Fibroblast of the aortic adventitia (primary cell): ENCODE data around the gene ADCY10. TPM values are rescaled to one million over a fixed set of nuclear protein-coding genes. Genes with fewer than 3 reads are reported as not detected.
"Not testable (repeated sequence)": the region's sequence is repeated elsewhere in the genome, so short reads cannot be mapped to it uniquely, and the experiment has no call there.

Experiments
- DNase-seq: peaks from one replicate; pipeline ENCODE4 v3.0.0-alpha.2; 2010; ENCODE audit warnings: low read depth
- H3K4me3 ChIP-seq: 2 replicates; pipeline ENCODE4 v1.5.1; 2011; ENCODE audit warnings: low read depth, mild to moderate bottlenecking, control low read depth, low read length, moderate library complexity
- total RNA-seq: library from RNA; depleted of rRNA; stranded (reverse); fragments of >200 nt; gene quantifications from 2 replicates; pipeline ENCODE4 v1.2.3, GENCODE V29; 2012; ENCODE audit warnings: low replicate concordance
- TF ChIP-seq, protein P1 (sequence below): IDR thresholded peaks from 2 replicates; pipeline ENCODE4 v1.5.1; 2011; ENCODE audit warnings: mild to moderate bottlenecking, low read length, control low read depth, inconsistent platforms; ENCODE audit not compliant: insufficient read depth

ADCY10 gene
- total RNA-seq, 1 donor, result 0.09 TPM

DNA sequence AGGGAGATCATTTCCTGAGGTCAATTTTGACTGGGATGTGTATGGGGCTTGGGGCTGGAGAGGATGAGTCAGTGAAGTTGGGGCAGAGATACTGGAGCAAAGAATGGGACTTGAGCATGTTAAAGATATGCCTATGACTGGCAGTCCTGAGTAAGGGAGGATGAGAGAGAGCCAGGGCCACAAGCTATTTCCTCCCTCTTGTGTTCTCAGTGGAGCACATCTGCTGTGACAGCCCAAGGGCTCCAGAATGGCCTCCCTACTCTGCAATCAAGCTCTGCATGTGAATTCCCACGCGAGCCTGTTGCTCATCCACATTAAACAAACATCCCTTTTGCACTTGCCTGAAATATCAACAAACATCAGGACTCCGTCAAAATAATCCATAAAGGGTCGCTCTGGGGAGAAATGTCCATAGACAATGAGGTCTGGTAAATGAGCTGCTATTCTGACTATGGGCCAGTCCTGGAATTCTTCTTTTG is 9.2 kb downstream of the ADCY10 start:
- peak; percentile 49 for DNase-seq
- TF ChIP-seq, protein P1, sequence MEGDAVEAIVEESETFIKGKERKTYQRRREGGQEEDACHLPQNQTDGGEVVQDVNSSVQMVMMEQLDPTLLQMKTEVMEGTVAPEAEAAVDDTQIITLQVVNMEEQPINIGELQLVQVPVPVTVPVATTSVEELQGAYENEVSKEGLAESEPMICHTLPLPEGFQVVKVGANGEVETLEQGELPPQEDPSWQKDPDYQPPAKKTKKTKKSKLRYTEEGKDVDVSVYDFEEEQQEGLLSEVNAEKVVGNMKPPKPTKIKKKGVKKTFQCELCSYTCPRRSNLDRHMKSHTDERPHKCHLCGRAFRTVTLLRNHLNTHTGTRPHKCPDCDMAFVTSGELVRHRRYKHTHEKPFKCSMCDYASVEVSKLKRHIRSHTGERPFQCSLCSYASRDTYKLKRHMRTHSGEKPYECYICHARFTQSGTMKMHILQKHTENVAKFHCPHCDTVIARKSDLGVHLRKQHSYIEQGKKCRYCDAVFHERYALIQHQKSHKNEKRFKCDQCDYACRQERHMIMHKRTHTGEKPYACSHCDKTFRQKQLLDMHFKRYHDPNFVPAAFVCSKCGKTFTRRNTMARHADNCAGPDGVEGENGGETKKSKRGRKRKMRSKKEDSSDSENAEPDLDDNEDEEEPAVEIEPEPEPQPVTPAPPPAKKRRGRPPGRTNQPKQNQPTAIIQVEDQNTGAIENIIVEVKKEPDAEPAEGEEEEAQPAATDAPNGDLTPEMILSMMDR, result no peak
- H3K4me3 ChIP-seq, result no peak overlapping the region

DNA sequence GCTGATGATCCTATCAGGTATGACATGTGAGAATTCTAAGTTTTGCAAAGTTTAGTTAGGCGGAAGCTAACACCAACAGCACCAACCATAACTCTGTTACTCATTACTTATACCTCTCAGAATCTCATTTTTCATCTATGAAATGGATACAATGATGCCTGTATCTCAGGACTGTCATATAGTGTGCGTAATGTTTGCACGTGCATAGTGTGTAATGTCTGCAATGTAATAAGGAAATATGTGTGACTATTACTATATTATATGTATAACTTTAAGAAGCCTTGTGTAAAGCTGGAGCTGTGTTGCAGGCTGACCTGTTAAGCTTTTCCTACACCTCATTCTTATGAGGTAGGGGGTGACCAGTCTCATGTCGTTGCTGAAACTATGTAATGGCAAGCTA is 13.0 kb downstream of the ADCY10 start:
- TF ChIP-seq, protein P1, result no peak
- no peak for DNase-seq
- H3K4me3 ChIP-seq, result no peak overlapping the region

DNA sequence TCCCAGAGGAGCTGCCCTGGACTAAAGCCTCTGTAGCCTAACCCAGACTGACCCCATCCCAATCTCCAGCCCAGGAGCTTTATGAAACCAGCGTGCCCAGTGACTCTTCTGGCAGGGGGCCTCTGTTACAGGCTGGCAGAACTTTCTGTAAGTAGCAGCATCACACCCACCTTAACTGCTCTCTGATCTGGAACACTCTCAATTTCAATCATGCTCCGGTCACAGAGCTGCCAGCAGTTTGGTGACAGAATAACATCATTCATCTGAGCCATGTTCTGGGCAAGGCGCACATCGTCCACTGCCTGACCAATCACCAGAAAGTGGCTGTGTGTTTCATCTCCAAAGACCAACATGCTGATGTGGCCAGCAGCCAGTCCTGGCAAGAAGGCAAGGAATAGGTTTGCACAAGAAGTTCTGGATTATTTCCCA is 14.7 kb downstream of the ADCY10 start:
- TF ChIP-seq, protein P1, result no peak
- DNase-seq, result peak; percentile 89
- no peak overlapping the region for H3K4me3 ChIP-seq

DNA sequence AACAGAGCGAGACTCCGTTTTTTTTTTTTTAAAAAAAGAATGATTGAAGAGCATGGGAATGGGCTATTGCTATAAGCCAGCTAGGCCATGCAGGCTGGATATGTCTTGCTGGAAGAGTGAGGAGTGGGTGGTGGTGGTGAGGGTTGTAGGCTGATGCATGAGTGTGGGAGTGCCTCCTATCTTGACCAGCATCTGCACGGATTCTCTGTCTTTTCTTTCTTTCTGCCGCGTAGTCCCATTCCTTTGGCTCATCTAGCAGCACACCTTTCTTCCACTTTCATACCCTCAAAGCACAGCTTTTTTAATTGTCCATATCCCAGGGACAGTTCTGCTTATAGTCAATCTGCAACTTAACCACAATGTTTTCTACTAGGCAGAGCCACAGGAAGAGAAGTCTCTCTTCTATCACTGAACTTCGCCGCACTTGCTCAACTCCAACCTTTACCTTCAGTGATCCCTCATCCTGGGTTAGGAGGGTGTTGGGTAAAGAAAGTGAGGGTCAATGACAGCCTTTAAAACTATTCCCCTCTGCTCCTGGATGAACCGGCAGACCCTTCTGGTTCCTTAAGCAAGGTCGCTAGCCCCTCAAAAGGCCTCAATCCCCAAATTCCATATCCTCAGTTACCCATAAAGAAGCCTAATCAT is 15.2 kb downstream of the ADCY10 start:
- TF ChIP-seq, protein P1, result no peak
- H3K4me3 ChIP-seq, result no peak overlapping the region
- DNase-seq, result no peak

DNA sequence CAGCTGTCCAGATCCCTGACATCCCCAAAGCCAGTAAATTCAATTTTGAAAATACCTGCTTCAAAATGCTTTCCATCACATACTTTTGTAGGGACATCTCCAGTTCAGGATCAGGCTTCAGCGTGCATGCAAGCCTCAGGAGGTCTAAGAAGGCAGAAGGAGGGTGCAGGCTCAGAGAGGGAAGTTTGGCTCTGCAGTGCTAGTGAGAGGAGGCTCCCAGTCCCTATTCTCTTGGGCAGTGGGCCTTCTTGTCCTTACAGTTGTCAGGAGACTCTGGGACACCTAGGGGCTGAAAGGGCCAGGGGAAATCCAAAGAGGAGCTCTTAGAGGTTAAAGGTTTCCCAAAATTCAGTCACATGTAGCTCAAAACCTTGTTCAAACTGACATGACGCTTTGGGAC is 20.1 kb downstream of the ADCY10 start:
- H3K4me3 ChIP-seq, result no peak overlapping the region
- DNase-seq, result no peak
- TF ChIP-seq, protein P1, result no peak

DNA sequence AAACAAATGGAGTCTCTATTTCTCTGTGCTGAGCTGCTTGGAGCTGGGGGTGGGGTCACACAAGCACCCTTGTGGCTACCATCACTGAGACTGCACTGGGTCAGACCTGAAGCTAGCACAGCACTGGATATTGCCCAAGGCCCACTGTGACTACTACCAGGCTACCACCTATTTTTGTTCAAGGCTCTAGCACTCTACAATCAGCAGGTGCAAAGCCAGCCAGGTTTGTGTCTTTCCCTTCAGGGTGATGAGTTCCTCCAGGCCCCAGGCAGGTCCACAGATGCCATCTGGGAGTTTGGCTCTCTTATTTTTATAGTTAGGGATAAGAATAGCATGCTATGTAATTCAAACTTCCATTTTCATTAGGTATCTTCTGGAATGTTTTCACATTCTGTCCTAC is 23.5 kb downstream of the ADCY10 start:
- no peak overlapping the region for H3K4me3 ChIP-seq
- no peak for DNase-seq
- TF ChIP-seq, protein P1, result no peak

DNA sequence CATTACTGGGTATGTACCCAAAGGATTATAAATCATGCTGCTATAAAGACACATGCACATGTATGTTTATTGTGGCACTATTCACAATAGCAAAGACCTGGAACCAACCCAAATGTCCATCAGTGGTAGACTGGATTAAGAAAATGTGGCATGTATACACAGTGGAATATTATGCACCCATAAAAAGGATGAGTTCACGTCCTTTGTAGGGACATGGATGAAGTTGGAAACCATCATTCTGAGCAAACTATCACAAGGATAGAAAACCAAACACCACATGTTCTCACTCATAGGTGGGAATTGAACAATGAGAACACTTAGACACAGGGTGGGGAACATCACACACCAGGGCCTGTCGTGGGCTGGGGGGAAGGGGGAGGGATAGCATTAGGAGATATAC is 26.7 kb downstream of the ADCY10 start:
- DNase-seq, H3K4me3 ChIP-seq: not testable (repeated sequence)
